Measurements from ENCODE around the gene C17orf113.

GRCh38 chr17:42052346-42052877, 2.0 kb upstream of the C17orf113 start:
- TF ChIP-seq, protein P1, sequence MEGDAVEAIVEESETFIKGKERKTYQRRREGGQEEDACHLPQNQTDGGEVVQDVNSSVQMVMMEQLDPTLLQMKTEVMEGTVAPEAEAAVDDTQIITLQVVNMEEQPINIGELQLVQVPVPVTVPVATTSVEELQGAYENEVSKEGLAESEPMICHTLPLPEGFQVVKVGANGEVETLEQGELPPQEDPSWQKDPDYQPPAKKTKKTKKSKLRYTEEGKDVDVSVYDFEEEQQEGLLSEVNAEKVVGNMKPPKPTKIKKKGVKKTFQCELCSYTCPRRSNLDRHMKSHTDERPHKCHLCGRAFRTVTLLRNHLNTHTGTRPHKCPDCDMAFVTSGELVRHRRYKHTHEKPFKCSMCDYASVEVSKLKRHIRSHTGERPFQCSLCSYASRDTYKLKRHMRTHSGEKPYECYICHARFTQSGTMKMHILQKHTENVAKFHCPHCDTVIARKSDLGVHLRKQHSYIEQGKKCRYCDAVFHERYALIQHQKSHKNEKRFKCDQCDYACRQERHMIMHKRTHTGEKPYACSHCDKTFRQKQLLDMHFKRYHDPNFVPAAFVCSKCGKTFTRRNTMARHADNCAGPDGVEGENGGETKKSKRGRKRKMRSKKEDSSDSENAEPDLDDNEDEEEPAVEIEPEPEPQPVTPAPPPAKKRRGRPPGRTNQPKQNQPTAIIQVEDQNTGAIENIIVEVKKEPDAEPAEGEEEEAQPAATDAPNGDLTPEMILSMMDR (IDR thresholded peaks at IDR 0.05): no peak
- no peak for TF ChIP-seq ZFX (IDR thresholded peaks at IDR 0.05; ENCODE audit: borderline replicate concordance)

Data from 22Rv1 (cell line).